ENCODE data around the gene LEMD2.

- TF ChIP-seq CTCF (IDR thresholded peaks at IDR 0.05) = no peak
- TF ChIP-seq SMC3 (IDR thresholded peaks at IDR 0.05) = no peak
- TF ChIP-seq POLR2A (IDR thresholded peaks at IDR 0.05; ENCODE audit: low read length) = no peak
- TF ChIP-seq NR3C1 (IDR thresholded peaks at IDR 0.05) = no peak
- no peak for TF ChIP-seq REST (IDR thresholded peaks at IDR 0.05)
- TF ChIP-seq RAD21 (conservative IDR thresholded peaks at IDR 0.05 in 1 of 2, IDR thresholded peaks at IDR 0.05 in 1 of 2) = no peak
- no peak for TF ChIP-seq ESRRA (IDR thresholded peaks at IDR 0.05; ENCODE audit: borderline replicate concordance, low read length)
- TF ChIP-seq CEBPB (IDR thresholded peaks at IDR 0.05) = no peak
- no peak for TF ChIP-seq TFCP2L1 (CRISPR knock-in tag; IDR thresholded peaks at IDR 0.05)
- TF ChIP-seq, protein P1, sequence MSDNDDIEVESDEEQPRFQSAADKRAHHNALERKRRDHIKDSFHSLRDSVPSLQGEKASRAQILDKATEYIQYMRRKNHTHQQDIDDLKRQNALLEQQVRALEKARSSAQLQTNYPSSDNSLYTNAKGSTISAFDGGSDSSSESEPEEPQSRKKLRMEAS (IDR thresholded peaks at IDR 0.05) = no peak
- no peak for TF ChIP-seq RFX5 (IDR thresholded peaks at IDR 0.05)
- no peak for TF ChIP-seq EP300 (IDR thresholded peaks at IDR 0.05)
- no peak for TF ChIP-seq HOXB5 (CRISPR knock-in tag; IDR thresholded peaks at IDR 0.05)
Observed at GRCh38 chr6:33798343-33798848, 9.5 kb upstream of the LEMD2 start.

Data from A549 (cell line).